CD4-positive, CD25-positive, alpha-beta regulatory T cell (primary cell): Measurements from ENCODE around the gene PLCB2. TPM values are rescaled to one million over a fixed set of nuclear protein-coding genes. Genes with fewer than 3 reads are reported as not detected.
A peak's percentile ranks its signal among the peaks of the same experiment; 100 is the strongest.

Experiments
- ATAC-seq, 2 donors: fragments of 150-1000 bp; cut with Tn5 transposase; one replicate each; pipeline ENCODE4 v1.10.0; 2021; ENCODE audit warnings: low read depth in 2 of 2, moderate number of reproducible peaks in 2 of 2, moderate library complexity in 1 of 2
- DNase-seq, 3 donors: peaks; one replicate each; pipeline versions ENCODE4 v3.0.0 to v3.0.0-alpha.2; 2012 to 2022; ENCODE audit warnings: mixed read lengths in 1 of 3
- H3K27ac ChIP-seq: one replicate; pipeline ENCODE4 v1.7.0; 2013; ENCODE audit warnings: mild to moderate bottlenecking, low read length; ENCODE audit not compliant: insufficient read depth, poor library complexity, severe bottlenecking
- H3K27me3 ChIP-seq: one replicate; pipeline ENCODE4 v1.7.0; 2013; ENCODE audit warnings: low read length; ENCODE audit not compliant: control insufficient read depth, insufficient read depth
- H3K36me3 ChIP-seq: one replicate; pipeline ENCODE4 v1.7.0; 2013; ENCODE audit warnings: mild to moderate bottlenecking, low read length, moderate library complexity; ENCODE audit not compliant: control insufficient read depth, insufficient read depth
- H3K4me1 ChIP-seq: 2 replicates; pipeline ENCODE4 v1.7.0; 2013; ENCODE audit warnings: mild to moderate bottlenecking, low read length; ENCODE audit not compliant: insufficient read depth, control insufficient read depth, poor library complexity, severe bottlenecking
- H3K4me3 ChIP-seq: one replicate; pipeline ENCODE4 v1.7.0; 2013; ENCODE audit warnings: low read depth, mild to moderate bottlenecking, low read length, moderate library complexity
- H3K9me3 ChIP-seq, 2 experiments: 1 replicate in 1 of 2; 2 replicates in 1 of 2; pipeline ENCODE4 v1.7.0; 2013; ENCODE audit warnings: low read length in 2 of 2, mild to moderate bottlenecking in 1 of 2, moderate library complexity in 1 of 2; ENCODE audit not compliant: control insufficient read depth in 2 of 2
- H3K27ac Mint-ChIP-seq, 3 donors: one replicate each; pipeline ENCODE4 v1.8.0; 2020 to 2022; ENCODE audit warnings: mild to moderate bottlenecking in 3 of 3, mixed read lengths in 3 of 3, moderate library complexity in 2 of 3
- H3K27me3 Mint-ChIP-seq: one replicate; pipeline ENCODE4 v1.8.0; 2022; ENCODE audit warnings: mild to moderate bottlenecking, mixed read lengths
- H3K36me3 Mint-ChIP-seq: one replicate; pipeline ENCODE4 v1.8.0; 2020; ENCODE audit warnings: mixed read lengths
- H3K4me1 Mint-ChIP-seq, 4 donors: one replicate each; pipeline ENCODE4 v1.8.0; 2020 to 2022; ENCODE audit warnings: mixed read lengths in 4 of 4, mild to moderate bottlenecking in 1 of 4
- H3K4me3 Mint-ChIP-seq, 4 donors: one replicate each; pipeline ENCODE4 v1.8.0; 2020 to 2022; ENCODE audit warnings: mild to moderate bottlenecking in 4 of 4, mixed read lengths in 4 of 4, moderate library complexity in 3 of 4
- H3K9me3 Mint-ChIP-seq, 7 donors: one replicate each; pipeline ENCODE4 v1.8.0; 2020 to 2022; ENCODE audit warnings: mixed read lengths in 7 of 7, mild to moderate bottlenecking in 3 of 7, moderate library complexity in 2 of 7
- polyA plus RNA-seq, 4 donors: library from polyadenylated mRNA; unstranded; fragments of 300-500 nt; fragmentation: Illumina TruSeq; gene quantifications; one replicate each; pipeline ENCODE4 v1.2.3, GENCODE V29; 2021
- total RNA-seq: library from RNA; stranded (reverse); gene quantifications from one replicate; pipeline ENCODE4 v1.2.3, GENCODE V29; 2022

The PLCB2 gene
- total and polyA plus RNA-seq, 5 donors from 2014 or later, result 17.3 to 305 (median 21.3) TPM

DNA sequence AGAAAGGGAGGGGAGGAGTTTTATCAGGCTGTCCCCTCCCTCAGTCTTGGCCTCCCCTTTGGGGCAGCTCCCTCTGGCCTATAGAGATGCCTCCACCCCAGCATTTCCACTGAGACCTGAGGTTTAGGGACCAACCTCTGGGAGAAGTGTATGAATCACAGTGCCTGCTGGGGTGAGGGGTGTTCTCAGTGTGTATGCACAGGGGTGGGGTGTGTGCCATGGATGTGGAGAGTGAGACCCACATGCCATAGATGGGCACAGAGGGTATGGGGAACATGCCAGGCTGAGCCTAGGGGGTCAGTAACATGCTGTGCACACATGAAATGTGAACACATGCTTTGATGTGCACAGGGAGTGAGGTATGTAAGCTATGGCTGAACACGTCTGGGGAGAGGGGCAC is 12.4 kb downstream of the PLCB2 start:
- H3K36me3 Mint-ChIP-seq, result peaks cover 37% of the 10 kb centered on the region
- H3K36me3 ChIP-seq, result peaks cover 60% of the 10 kb centered on the region
- H3K27ac ChIP-seq, result no peak overlapping the region

DNA sequence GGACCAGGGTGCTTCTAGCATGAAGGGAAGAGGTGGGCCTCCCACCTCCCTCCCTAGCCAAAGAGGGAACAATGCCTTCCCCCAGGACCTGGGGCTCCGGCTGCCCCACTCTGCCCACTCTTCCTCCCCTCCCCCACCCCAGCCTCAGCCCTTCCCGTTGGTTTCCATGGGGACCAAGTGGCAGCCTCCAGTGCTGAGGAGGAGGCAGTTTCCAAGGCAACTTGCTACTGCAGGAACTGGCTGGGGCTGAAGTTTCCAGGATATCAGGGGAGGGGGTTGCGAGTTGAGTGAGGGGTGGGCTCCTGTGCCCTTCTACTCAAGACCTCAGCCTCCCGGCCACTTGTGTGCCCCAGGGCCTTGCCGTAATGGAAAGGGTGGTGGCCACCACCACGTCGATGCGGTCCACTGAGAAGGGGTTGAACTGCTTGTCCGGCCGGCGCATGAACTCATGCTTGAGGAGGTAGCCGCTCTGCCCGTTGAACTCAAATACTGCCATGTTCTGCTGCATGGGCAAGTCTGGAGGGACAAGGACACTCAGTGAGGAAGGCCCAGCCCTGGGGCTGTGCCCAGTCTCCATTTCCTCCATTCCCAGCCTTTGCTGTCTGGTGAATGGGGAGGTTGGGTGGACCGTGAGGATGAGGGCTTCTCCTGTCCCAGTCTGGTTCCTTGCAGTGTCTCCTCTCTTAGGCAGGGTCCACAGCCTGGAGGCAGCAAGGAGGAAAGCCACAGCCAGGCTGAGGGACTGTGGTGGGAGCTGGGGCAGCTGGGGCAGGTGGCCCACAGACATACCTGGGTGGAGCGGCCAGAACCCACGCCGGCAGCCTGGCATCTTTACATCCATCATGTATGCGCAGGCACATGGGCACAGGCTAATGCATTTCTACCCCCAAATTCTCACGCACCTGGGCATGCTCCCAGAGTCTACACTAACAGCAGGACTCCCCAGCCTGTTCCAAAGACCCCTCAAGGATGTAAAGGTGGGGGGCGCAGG is 13.5 kb downstream of the PLCB2 start:
- H3K36me3 Mint-ChIP-seq, result peaks cover 28% of the 10 kb centered on the region
- DNase-seq (no peak), ATAC-seq (no peak)
- H3K4me3 Mint-ChIP-seq, result no peak overlapping the region
- H3K36me3 ChIP-seq, result peaks cover 60% of the 10 kb centered on the region
- no peaks in the 10 kb centered on the region for H3K27me3 Mint-ChIP-seq
- no peaks in the 10 kb centered on the region for H3K9me3 ChIP-seq
- no peak overlapping the region for H3K27ac ChIP-seq
- H3K27me3 ChIP-seq, result no peaks in the 10 kb centered on the region
- H3K4me1 ChIP-seq, result no peaks in the 10 kb centered on the region
- no peak overlapping the region for H3K27ac Mint-ChIP-seq
- no peak overlapping the region for H3K4me3 ChIP-seq
- H3K4me1 Mint-ChIP-seq, result peaks cover 0 to 2% (median 1%) of the 10 kb centered on the region in 4 donors
- no peaks in the 10 kb centered on the region for H3K9me3 Mint-ChIP-seq

More for the DNA sequence above, 12.4 kb downstream of the PLCB2 start:
- no peak for ATAC-seq
- no peaks in the 10 kb centered on the region for H3K27me3 ChIP-seq
- H3K4me3 ChIP-seq, result no peak overlapping the region
- no peaks in the 10 kb centered on the region for H3K4me1 ChIP-seq
- no peak for DNase-seq
- peak overlapping the region in 1 of 3 donors; percentile 59 for H3K27ac Mint-ChIP-seq
- peaks cover 0 to 7% (median 0%) of the 10 kb centered on the region in 7 donors for H3K9me3 Mint-ChIP-seq
- H3K9me3 ChIP-seq, result no peaks in the 10 kb centered on the region
- H3K4me1 Mint-ChIP-seq, result peaks cover 0 to 4% (median 1%) of the 10 kb centered on the region in 4 donors
- H3K4me3 Mint-ChIP-seq, result no peak overlapping the region
- H3K27me3 Mint-ChIP-seq, result no peaks in the 10 kb centered on the region

DNA sequence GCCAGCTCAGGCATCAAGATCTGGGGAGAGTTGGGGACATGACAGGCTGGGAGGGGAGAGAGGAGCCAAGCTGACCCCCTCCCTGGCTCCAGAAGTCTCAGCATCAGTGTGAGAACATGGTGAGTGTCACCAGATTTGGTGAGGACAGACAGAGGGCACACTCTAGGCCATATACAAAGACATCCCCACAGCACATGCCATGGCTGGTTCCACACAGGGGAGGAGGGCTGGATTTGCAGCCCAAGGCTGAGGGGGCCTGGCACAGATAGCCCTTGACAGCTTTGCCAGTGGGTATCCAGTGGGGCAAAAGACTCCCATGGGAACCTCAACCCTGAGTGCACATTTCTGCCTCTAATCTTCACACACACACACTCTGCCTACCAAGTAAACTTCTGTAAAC is 14.7 kb downstream of the PLCB2 start:
- Mint-ChIP-seq H3K4me3 (no peak overlapping the region), H3K4me1 (peaks cover 0 to 2% (median 0%) of the 10 kb centered on the region in 4 donors), H3K27me3 (no peaks in the 10 kb centered on the region), H3K27ac (peak overlapping the region in 1 of 3 donors; percentile 44), H3K36me3 (peaks cover 23% of the 10 kb centered on the region), H3K9me3 (no peaks in the 10 kb centered on the region)
- DNase-seq (no peak), ATAC-seq (no peak)
- Histone ChIP-seq H3K9me3 (no peaks in the 10 kb centered on the region), H3K36me3 (peaks cover 56% of the 10 kb centered on the region), H3K4me1 (no peaks in the 10 kb centered on the region), H3K27ac (no peak overlapping the region), H3K27me3 (no peaks in the 10 kb centered on the region), H3K4me3 (no peak overlapping the region)

DNA sequence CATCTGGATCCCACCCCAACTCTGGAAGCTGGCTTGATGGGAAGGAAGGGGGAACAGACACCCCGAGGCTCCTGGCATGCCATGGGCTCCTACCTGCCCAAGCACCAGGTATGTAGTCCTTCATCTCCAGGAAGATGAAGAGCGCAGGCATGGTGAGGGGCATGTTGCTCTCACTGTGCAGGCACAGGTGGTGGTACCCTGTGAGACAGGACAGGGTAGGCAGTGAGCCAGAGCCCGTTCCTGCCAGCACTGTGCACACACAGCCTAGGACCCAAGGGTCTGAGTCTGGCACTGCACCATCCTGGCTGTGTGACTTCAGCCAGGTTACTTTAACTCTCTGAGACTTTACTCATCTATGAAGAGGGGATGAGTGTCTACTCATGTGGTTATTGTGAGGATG is 15.5 kb downstream of the PLCB2 start:
- ATAC-seq, result no peak
- Histone ChIP-seq H3K4me1 (no peaks in the 10 kb centered on the region), H3K36me3 (peaks cover 54% of the 10 kb centered on the region), H3K4me3 (no peak overlapping the region), H3K9me3 (no peaks in the 10 kb centered on the region), H3K27ac (no peak overlapping the region), H3K27me3 (no peaks in the 10 kb centered on the region)
- no peak overlapping the region for H3K27ac Mint-ChIP-seq
- peaks cover 19% of the 10 kb centered on the region for H3K36me3 Mint-ChIP-seq
- H3K27me3 Mint-ChIP-seq, result no peaks in the 10 kb centered on the region
- peaks cover 0 to 2% (median 0%) of the 10 kb centered on the region in 4 donors for H3K4me1 Mint-ChIP-seq
- DNase-seq, result no peak
- no peak overlapping the region for H3K4me3 Mint-ChIP-seq
- peaks cover 0 to 1% (median 0%) of the 10 kb centered on the region in 7 donors for H3K9me3 Mint-ChIP-seq

GRCh38 chr15:40290918-40291574 is 16.7 kb downstream of the PLCB2 start:
- DNase-seq (no peak), ATAC-seq (no peak)
- Mint-ChIP-seq H3K9me3 (peaks cover 0 to 1% (median 0%) of the 10 kb centered on the region in 7 donors), H3K27me3 (no peaks in the 10 kb centered on the region), H3K4me3 (no peak overlapping the region), H3K27ac (no peak overlapping the region), H3K4me1 (peaks cover 0 to 2% (median 0%) of the 10 kb centered on the region in 4 donors), H3K36me3 (peaks cover 9% of the 10 kb centered on the region)
- no peaks in the 10 kb centered on the region for H3K9me3 ChIP-seq
- H3K27me3 ChIP-seq, result no peaks in the 10 kb centered on the region
- H3K36me3 ChIP-seq, result peaks cover 51% of the 10 kb centered on the region
- H3K27ac ChIP-seq, result no peak overlapping the region
- H3K4me1 ChIP-seq, result no peaks in the 10 kb centered on the region
- H3K4me3 ChIP-seq, result no peak overlapping the region

- H3K27ac Mint-ChIP-seq, result no peak overlapping the region
- ATAC-seq (no peak), DNase-seq (no peak)
- peaks cover 0 to 1% (median 0%) of the 10 kb centered on the region in 7 donors for H3K9me3 Mint-ChIP-seq
- peaks cover 47% of the 10 kb centered on the region for H3K36me3 ChIP-seq
- no peaks in the 10 kb centered on the region for H3K27me3 ChIP-seq
- peaks cover 0 to 1% (median 0%) of the 10 kb centered on the region in 4 donors for H3K4me1 Mint-ChIP-seq
- no peaks in the 10 kb centered on the region for H3K4me1 ChIP-seq
- H3K36me3 Mint-ChIP-seq, result peaks cover 4% of the 10 kb centered on the region
- H3K4me3 Mint-ChIP-seq, result no peak overlapping the region
- no peak overlapping the region for H3K27ac ChIP-seq
- no peak overlapping the region for H3K4me3 ChIP-seq
- no peaks in the 10 kb centered on the region for H3K9me3 ChIP-seq
- no peaks in the 10 kb centered on the region for H3K27me3 Mint-ChIP-seq
Observed at GRCh38 chr15:40290545-40290917, 17.2 kb downstream of the PLCB2 start.

- Mint-ChIP-seq H3K4me3 (no peak overlapping the region), H3K36me3 (no peaks in the 10 kb centered on the region), H3K9me3 (peaks cover 0 to 1% (median 0%) of the 10 kb centered on the region in 7 donors)
Observed at GRCh38 chr15:40289140-40289775, 18.5 kb downstream of the PLCB2 start.

More at GRCh38 chr15:40289140-40289775, 18.5 kb downstream of the PLCB2 start:
- no peak for ATAC-seq
- Histone ChIP-seq H3K4me1 (no peaks in the 10 kb centered on the region), H3K36me3 (peaks cover 39% of the 10 kb centered on the region), H3K9me3 (no peaks in the 10 kb centered on the region), H3K27ac (no peak overlapping the region), H3K4me3 (no peak overlapping the region), H3K27me3 (no peaks in the 10 kb centered on the region)
- no peak for DNase-seq
- Mint-ChIP-seq H3K4me1 (no peaks in the 10 kb centered on the region), H3K27me3 (no peaks in the 10 kb centered on the region), H3K27ac (peak overlapping the region in 1 of 3 donors; percentile 52)
